GM19240 (cell line): ENCODE measurements around the gene MOB3A.
"Not testable (repeated sequence)": the region's sequence is repeated elsewhere in the genome, so short reads cannot be mapped to it uniquely, and the experiment has no call there.

Experiments
- DNase-seq: peaks from one replicate; pipeline ENCODE4 v3.0.0; 2011; ENCODE audit warnings: low spot score; ENCODE audit not compliant: insufficient read length

The MOB3A gene

GRCh38 chr19:2096034-2096479 lies at the start of gene MOB3A:
Gene MOB3A (minus strand): TSS chr19:2096326. CDS start chr19:2078560, 17,766 bp downstream.
- DNase-seq: no peak

- no peak for DNase-seq
Observed at GRCh38 chr19:2145831-2146241, 49.7 kb upstream of the MOB3A start.

- no peak for DNase-seq
Observed at GRCh38 chr19:2144190-2144589, 48.1 kb upstream of the MOB3A start.

GRCh38 chr19:2142173-2142829 lies 46.2 kb upstream of the MOB3A start:
- no peak for DNase-seq

- DNase-seq: no peak
Observed at GRCh38 chr19:2140138-2140569, 44.0 kb upstream of the MOB3A start.

DNA sequence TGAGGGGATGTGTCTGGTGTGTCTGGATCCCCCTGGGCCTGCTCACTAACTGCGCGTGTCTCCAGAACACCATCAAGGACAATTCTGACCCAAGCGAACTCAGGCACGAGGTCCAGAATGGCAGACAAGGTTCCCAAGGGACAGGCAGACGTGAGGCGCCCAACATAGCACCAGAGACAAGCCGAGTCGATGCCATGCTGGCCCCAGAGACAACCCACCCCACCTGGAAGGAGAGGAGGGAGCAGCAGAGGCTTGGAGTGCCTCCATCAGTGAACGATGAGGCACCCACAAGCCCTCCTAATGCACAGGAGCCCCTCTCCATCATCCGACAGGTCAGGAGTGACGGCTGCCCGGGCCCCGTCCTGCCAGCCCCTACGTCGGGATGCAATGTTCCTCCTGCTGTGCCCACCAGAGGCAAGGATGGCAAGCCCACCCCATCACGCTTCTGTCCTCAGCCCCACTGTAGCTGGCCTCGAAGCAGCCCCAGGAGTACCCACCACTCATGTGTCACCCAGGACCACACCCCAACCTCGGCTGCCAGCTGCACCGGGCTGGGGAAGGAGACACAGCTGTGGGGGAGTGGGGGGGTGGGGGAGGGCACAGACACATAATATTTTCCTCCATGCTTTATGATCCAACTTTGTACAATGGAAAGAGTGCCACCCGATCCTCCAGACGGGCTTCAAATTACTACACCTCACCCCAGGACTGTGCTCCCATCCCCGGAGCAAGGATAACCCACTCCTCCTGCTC lies 43.4 kb upstream of the MOB3A start:
- DNase-seq: no peak

- no peak for DNase-seq
Observed at GRCh38 chr19:2138061-2138728, 42.1 kb upstream of the MOB3A start.

- DNase-seq: no peak
Observed at GRCh38 chr19:2136796-2137195, 40.7 kb upstream of the MOB3A start.

DNA sequence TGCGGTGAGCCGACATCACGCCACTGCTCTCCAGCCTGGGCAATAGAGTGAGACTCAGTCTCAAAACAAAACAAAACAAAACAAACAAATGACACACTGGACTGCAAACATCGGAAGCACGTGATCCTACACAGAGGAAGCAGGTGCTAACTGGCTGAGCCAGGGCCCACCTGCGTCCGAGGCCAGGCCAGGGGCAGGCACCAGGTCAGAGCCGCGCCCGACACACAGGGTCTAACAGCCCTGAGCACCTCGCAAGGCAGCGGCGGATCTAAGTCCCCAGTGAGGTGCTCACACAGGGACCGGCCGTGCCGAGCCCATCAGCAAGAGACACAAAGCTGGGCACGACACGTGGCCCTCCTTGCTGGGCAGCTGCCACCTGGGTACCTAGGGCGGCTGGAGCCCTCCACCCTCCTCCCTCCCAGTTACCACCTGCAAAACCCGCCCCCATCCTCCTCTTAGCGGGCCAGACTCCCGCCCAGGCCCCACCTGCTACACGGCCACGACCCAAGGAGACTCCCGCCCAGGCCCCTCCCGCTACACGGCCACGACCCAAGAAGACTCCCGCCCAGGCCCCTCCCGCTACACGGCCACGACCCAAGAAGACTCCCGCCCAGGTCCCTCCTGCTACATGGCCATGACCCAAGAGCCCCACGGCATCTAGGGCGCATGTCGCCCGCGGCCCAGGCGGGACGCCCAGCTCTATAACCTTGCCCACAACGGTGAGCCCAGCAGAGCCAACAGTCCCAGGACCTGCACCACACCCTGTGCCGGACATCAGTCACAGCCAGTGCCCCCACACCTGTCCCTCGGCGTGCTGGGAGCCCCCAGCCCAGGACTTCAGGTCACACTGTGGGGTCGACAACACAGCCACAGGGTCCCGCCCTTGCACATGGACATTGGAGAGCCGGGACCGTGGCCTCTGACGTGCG lies 39.6 kb upstream of the MOB3A start:
- DNase-seq: no peak

GRCh38 chr19:2132731-2133490 lies 36.8 kb upstream of the MOB3A start:
- no peak for DNase-seq

GRCh38 chr19:2132191-2132590 lies 36.1 kb upstream of the MOB3A start:
- no peak for DNase-seq

DNA sequence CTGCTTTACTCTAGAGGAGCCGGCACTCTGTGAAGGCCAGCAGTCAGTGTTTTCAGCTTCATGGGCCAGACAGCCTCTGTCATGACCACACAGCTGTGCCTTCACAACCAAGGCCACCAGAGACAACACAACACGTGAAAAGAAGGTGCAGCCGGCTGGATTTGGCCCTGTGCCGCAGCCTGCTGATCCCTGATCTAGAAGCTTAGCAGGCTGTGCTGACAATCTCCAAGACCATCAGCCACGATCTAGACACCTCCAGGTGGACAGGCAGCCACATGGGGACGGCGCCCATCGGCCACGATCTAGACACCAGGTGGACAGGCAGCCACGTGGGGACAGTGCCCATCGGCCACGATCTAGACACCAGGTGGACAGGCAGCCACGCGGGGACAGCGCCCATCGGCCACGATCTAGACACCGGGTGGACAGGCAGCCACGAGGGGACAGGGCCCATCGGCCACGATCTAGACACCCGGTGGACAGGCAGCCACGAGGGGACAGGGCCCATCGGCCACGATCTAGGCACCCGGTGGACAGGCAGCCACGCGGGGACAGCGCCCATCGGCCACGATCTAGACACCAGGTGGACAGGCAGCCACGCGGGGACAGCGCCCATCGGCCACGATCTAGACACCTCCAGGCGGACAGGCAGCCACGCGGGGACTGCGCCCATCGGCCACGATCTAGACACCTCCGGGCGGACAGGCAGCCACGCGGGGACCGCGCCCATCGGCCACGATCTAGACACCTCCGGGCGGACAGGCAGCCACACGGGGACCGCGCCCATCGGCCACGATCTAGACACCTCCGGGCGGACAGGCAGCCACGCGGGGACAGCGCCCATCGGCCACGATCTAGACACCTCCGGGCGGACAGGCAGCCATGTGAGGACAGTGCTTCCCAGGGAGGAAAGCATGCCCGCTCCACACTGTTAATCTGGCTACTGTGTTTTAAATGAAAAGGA lies 35.2 kb upstream of the MOB3A start:
- not testable (repeated sequence) for DNase-seq

- no peak for DNase-seq
Observed at GRCh38 chr19:2129892-2130770, 34.0 kb upstream of the MOB3A start.

- DNase-seq: no peak
Observed at GRCh38 chr19:2129486-2129885, 33.4 kb upstream of the MOB3A start.

- DNase-seq: no peak
Observed at GRCh38 chr19:2129022-2129421, 32.9 kb upstream of the MOB3A start.

GRCh38 chr19:2128252-2128651 lies 32.1 kb upstream of the MOB3A start:
- not testable (repeated sequence) for DNase-seq

GRCh38 chr19:2127758-2128157 lies 31.6 kb upstream of the MOB3A start:
- no peak for DNase-seq

DNA sequence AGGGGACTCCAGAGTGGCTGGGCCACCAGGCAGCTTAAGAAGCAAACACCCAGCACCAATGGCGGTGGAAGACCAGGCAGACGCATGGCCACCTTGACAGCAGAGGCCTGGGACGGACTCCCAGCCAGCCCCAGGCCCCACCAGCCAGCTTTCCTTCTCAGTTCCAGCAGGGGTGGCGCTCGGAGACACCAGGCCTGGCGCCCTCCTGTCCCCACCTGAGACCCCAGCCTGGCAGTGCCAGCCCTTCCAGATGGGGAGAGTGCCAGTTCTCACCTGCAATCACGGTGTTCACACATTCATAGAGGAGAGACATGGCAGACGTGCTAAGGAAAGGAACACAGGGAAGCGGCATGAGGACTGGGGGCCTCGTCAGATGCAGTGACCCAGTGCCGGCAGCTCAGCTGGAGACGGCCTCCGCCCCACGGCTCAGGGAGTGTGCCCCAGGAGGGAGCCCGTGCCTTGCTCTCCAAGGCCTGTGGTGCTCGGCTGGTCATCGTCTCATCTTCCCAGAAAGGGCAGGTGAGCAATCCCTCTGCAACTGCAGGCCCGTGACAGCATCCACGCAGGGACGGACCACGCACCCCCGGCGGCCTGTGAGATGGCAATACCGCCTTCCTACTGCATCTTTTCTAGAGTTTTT lies 30.9 kb upstream of the MOB3A start:
- no peak for DNase-seq
